ENCODE results near the gene DTNB. TPM values are rescaled to one million over a fixed set of nuclear protein-coding genes. Genes with fewer than 3 reads are reported as not detected.

The DTNB gene
- total and polyA plus RNA-seq, 10 of the 15 experiments (the other 5 are each of a cell fraction or from before 2014, with no cell fraction given) = 4.5 to 30.6 (median 11.9) TPM

- TF ChIP-seq FOXM1 (IDR thresholded peaks at IDR 0.05; ENCODE audit: low read depth, low read length) (no peak), TBL1XR1 (IDR thresholded peaks at IDR 0.05; ENCODE audit: low read depth, low read length) (no peak), BCL3 (IDR thresholded peaks at IDR 0.05; ENCODE audit: borderline replicate concordance, insufficient read depth, low read depth, low read length, poor library complexity, severe bottlenecking) (no peak), EZH2 (IDR thresholded peaks at IDR 0.05; ENCODE audit: borderline replicate concordance, control insufficient read depth, low read depth, low read length) (no peak), MEF2B (IDR thresholded peaks at IDR 0.05; ENCODE audit: partially characterized antibody, poor library complexity, severe bottlenecking) (no peak), RUNX3 (IDR thresholded peaks at IDR 0.05; ENCODE audit: low read length) (peak; percentile 72), CHD4 (IDR thresholded peaks at IDR 0.05) (no peak), USF2 (IDR thresholded peaks at IDR 0.05; ENCODE audit: borderline replicate concordance, low read depth, low read length) (no peak), CHD2 (IDR thresholded peaks at IDR 0.05; ENCODE audit: borderline replicate concordance, low read depth, low read length) (no peak), NFYA (IDR thresholded peaks at IDR 0.05; ENCODE audit: borderline replicate concordance, low read depth, low read length) (no peak), REST (IDR thresholded peaks at IDR 0.05; ENCODE audit: low read depth, low read length) (no peak), EP300 (IDR thresholded peaks at IDR 0.05; ENCODE audit: borderline replicate concordance in 1 of 2, control insufficient read depth in 1 of 2, low read depth in 2 of 2, low read length in 2 of 2) (no peak), SMARCA5 (IDR thresholded peaks at IDR 0.05) (no peak), SMAD5 (IDR thresholded peaks at IDR 0.05; ENCODE audit: low read depth) (no peak), ZBTB11 (CRISPR knock-in tag; IDR thresholded peaks at IDR 0.05) (no peak), BCL11A (IDR thresholded peaks at IDR 0.05; ENCODE audit: low read depth, low read length) (no peak), RAD21 (IDR thresholded peaks at IDR 0.05; ENCODE audit: insufficient read depth, low read depth, low read length) (no peak), ZBTB33 (IDR thresholded peaks at IDR 0.05) (no peak), ATF7 (IDR thresholded peaks at IDR 0.05; ENCODE audit: low read depth) (no peak), MEF2A (IDR thresholded peaks at IDR 0.05; ENCODE audit: insufficient read depth, low read depth, low read length) (no peak)
Observed at GRCh38 chr2:25430556-25430955, 242.8 kb downstream of the DTNB start (continued).

Data from GM12878 (cell line).